ENCODE data around the gene TXNRD3.

DNA sequence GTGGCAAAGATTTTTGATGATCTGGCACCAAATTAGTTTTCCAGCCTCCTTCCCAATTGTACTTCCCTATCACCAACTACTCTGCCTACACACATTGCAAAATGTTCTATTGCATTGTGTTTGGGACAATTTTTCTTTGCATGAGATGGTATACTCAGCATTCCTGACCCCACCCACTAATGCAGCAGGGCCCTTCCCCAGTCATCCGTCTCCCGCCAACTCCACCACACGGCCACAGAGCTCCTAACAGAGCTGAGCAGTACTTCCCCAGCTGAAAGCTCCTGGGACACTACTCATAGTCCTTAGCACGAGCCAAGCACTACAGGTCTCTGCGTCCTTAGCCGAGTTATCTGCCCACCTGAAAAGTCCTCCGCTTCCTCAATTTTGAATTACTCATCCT is 34.2 kb downstream of the TXNRD3 start:
- TF ChIP-seq, protein P1, sequence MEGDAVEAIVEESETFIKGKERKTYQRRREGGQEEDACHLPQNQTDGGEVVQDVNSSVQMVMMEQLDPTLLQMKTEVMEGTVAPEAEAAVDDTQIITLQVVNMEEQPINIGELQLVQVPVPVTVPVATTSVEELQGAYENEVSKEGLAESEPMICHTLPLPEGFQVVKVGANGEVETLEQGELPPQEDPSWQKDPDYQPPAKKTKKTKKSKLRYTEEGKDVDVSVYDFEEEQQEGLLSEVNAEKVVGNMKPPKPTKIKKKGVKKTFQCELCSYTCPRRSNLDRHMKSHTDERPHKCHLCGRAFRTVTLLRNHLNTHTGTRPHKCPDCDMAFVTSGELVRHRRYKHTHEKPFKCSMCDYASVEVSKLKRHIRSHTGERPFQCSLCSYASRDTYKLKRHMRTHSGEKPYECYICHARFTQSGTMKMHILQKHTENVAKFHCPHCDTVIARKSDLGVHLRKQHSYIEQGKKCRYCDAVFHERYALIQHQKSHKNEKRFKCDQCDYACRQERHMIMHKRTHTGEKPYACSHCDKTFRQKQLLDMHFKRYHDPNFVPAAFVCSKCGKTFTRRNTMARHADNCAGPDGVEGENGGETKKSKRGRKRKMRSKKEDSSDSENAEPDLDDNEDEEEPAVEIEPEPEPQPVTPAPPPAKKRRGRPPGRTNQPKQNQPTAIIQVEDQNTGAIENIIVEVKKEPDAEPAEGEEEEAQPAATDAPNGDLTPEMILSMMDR (IDR thresholded peaks at IDR 0.05; ENCODE audit: low read depth, low read length, poor library complexity, severe bottlenecking): no peak
- no peak for TF ChIP-seq EZH2phosphoT487 (IDR thresholded peaks at IDR 0.05; ENCODE audit: borderline replicate concordance, low read length)

Measured in DOHH2 (cell line).